Osteocyte (in vitro differentiated cells): ENCODE data around the gene CLCA2. TPM values are rescaled to one million over a fixed set of nuclear protein-coding genes. Genes with fewer than 3 reads are reported as not detected.

ENCODE experiments used
- DNase-seq: peaks from one replicate; pipeline ENCODE4 v3.0.0; 2021; ENCODE audit warnings: mixed read lengths; ENCODE audit not compliant: unreplicated experiment; ENCODE audit errors: extremely low spot score
- H3K27ac Mint-ChIP-seq: one replicate; pipeline ENCODE4 v1.8.0; 2021; ENCODE audit warnings: mild to moderate bottlenecking, mixed read lengths; ENCODE audit not compliant: unreplicated experiment
- H3K27me3 Mint-ChIP-seq: one replicate; pipeline ENCODE4 v1.8.0; 2021; ENCODE audit warnings: mixed read lengths; ENCODE audit not compliant: unreplicated experiment
- H3K36me3 Mint-ChIP-seq: one replicate; pipeline ENCODE4 v1.8.0; 2021; ENCODE audit warnings: mixed read lengths; ENCODE audit not compliant: unreplicated experiment
- H3K4me1 Mint-ChIP-seq: one replicate; pipeline ENCODE4 v1.8.0; 2021; ENCODE audit warnings: mixed read lengths; ENCODE audit not compliant: unreplicated experiment
- H3K4me3 Mint-ChIP-seq: one replicate; pipeline ENCODE4 v1.8.0; 2021; ENCODE audit warnings: mild to moderate bottlenecking, moderate library complexity, mixed read lengths; ENCODE audit not compliant: unreplicated experiment
- H3K9me3 Mint-ChIP-seq: one replicate; pipeline ENCODE4 v1.8.0; 2021; ENCODE audit warnings: mixed read lengths; ENCODE audit not compliant: unreplicated experiment
- total RNA-seq: library from RNA; stranded (reverse); gene quantifications from 2 replicates; pipeline ENCODE4 v1.2.1, GENCODE V29; 2021
- TF ChIP-seq, protein P1 (sequence below): fragments of 200-600 bp; sonication (generic); IDR thresholded peaks from 2 replicates; pipeline ENCODE4 v1.5.0; 2021; ENCODE audit warnings: antibody characterized with exemption, mild to moderate bottlenecking, moderate library complexity

CLCA2 gene
- total RNA-seq, 1 donor from 2014 or later: 0.13 TPM

DNA sequence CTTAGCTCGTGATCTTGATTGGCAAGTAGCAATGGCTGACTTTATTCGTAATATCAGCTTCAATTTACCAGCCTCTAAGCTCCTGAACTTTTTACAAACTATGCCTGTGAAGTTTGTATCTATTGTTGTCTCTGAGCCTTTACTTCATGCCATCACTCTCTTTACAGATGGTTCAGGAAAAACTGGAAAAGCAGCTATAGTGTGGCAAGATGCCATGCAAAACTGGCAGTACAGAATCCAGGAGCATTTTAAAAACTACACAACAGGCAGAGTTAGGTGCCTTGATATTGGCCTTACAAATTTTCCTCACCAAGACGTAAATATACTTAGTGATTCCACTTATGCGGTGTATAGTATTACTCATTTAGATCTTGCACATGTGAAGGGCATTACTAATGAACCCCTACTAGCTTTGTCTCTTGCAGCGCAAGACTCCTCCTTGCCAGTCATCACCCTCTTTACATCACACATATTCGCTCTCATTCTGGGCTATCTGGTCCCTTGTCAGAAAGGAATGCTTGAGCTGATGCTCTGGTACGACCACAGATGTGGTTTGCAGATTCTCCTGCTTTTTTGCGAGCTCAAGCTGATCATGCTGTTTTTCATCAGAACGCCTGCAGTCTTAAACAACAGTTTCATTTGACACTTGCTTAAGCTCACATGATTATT lies 81.1 kb downstream of the CLCA2 start:
- H3K4me3 Mint-ChIP-seq: no peak overlapping the region
- H3K27me3 Mint-ChIP-seq: no peaks in the 10 kb centered on the region
- no peaks in the 10 kb centered on the region for H3K36me3 Mint-ChIP-seq
- peaks cover 16% of the 10 kb centered on the region for H3K4me1 Mint-ChIP-seq
- H3K9me3 Mint-ChIP-seq: no peaks in the 10 kb centered on the region
- no peak overlapping the region for H3K27ac Mint-ChIP-seq
- TF ChIP-seq, protein P1, sequence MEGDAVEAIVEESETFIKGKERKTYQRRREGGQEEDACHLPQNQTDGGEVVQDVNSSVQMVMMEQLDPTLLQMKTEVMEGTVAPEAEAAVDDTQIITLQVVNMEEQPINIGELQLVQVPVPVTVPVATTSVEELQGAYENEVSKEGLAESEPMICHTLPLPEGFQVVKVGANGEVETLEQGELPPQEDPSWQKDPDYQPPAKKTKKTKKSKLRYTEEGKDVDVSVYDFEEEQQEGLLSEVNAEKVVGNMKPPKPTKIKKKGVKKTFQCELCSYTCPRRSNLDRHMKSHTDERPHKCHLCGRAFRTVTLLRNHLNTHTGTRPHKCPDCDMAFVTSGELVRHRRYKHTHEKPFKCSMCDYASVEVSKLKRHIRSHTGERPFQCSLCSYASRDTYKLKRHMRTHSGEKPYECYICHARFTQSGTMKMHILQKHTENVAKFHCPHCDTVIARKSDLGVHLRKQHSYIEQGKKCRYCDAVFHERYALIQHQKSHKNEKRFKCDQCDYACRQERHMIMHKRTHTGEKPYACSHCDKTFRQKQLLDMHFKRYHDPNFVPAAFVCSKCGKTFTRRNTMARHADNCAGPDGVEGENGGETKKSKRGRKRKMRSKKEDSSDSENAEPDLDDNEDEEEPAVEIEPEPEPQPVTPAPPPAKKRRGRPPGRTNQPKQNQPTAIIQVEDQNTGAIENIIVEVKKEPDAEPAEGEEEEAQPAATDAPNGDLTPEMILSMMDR: no peak
- no peak for DNase-seq

DNA sequence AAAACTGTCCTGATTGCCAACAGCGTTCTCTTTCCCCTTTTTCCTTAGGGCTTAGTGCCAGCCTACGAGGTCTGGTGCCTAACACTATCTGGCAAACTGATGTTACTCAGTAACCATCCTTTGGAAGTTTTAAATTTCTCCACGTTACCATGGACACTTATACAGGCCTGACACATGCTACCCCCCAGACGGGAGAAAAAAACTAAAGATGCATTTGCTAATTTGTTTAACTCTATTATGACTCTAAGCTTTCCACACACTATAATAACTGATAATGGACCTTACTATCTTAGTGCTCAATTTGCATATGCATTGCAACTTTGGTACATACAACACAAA lies 81.6 kb downstream of the CLCA2 start:
- Mint-ChIP-seq H3K27ac (no peak overlapping the region), H3K36me3 (no peaks in the 10 kb centered on the region), H3K4me3 (no peak overlapping the region), H3K27me3 (no peaks in the 10 kb centered on the region), H3K4me1 (peaks cover 16% of the 10 kb centered on the region), H3K9me3 (no peaks in the 10 kb centered on the region)
- TF ChIP-seq, protein P1: no peak
- no peak for DNase-seq

Other genes starting within 250 kb of the CLCA2 start
- 44.6 and 50.6 TPM in 2 replicates for gene ODF2L, start 27.8 kb upstream of the CLCA2 start, total RNA-seq
- not detected in 2 replicates for gene CLCA1, start 44.8 kb downstream of the CLCA2 start, total RNA-seq
- not detected in 2 replicates for gene CLCA4, start 122.9 kb downstream of the CLCA2 start, total RNA-seq